Tongue (tissue), 2 donors: ENCODE measurements around the gene GPC3. TPM values are rescaled to one million over a fixed set of nuclear protein-coding genes. Genes with fewer than 3 reads are reported as not detected.
"Not testable (repeated sequence)": the region's sequence is repeated elsewhere in the genome, so short reads cannot be mapped to it uniquely, and the experiment has no call there.

ENCODE experiments used
- DNase-seq: peaks from one replicate; pipeline ENCODE4 v3.0.0-alpha.2; 2015
- total RNA-seq: library from RNA; depleted of rRNA; stranded (reverse); fragments of >200 nt; gene quantifications from one replicate; pipeline ENCODE4 v1.2.3, GENCODE V29; 2014

GPC3 gene
- total RNA-seq: 220 TPM

DNA sequence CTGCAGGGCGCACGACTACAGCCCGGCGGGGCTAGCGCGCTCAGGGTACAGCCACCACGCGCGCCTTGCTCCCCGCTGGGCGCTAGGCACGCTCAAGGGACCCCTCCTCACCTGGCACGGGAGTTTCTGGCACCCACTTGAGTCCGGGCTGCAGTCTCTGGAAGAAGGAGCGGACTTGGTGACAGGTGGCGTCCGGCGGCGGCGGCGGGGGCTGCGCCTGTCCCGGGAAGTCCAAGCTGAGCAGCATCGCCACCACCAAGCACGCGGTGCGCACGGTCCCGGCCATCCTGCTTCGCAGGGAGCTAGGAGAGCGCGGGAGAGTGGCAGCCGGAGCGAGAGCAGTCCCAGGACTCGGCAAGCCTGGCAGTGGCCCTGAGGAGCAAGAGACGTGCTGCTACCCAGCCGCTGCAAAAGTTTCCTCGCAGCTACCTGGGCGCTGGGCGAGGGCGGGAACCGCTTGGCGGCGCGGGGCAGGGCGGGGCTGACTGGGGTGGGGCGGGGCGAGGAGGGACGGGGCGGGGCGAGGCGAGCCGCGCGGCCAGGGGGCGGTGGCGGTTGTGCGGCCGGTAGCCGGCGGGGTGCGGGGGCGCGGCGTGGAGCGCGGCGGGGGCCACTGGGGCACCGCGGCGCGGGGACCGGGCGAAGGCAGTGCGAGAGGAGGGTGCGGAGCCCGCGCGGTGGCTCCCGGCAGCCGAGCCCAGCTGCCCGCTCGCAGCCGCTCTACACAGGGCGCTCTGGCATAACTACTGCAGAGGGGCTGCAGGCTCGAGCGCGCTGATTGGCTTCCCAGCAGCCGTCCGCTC lies at the start of gene GPC3:
Gene GPC3 (minus strand): TSS at position 431 of the 803 bp plus-strand sequence.
- DNase-seq: peak; percentile 83

DNA sequence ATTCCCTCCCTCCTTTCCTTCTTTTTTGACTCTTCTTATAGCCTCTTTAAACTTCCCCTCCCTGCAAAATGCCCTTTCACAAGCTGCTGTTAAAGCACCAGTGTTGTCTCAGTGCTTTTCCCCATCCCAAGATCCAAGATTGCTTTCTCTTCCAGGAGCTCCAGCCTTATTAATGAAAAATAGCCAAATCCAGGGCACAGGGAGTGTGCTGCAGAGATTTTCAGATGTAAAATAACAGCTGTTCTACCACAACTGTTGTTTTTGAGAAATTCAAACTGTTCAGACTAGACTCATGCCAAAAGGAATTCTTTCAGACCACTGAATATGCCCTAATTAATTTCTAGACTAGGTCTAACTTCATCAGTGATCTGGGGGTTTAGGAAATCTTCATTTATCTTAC lies 47.0 kb upstream of the GPC3 start:
- peak; percentile 42 for DNase-seq

DNA sequence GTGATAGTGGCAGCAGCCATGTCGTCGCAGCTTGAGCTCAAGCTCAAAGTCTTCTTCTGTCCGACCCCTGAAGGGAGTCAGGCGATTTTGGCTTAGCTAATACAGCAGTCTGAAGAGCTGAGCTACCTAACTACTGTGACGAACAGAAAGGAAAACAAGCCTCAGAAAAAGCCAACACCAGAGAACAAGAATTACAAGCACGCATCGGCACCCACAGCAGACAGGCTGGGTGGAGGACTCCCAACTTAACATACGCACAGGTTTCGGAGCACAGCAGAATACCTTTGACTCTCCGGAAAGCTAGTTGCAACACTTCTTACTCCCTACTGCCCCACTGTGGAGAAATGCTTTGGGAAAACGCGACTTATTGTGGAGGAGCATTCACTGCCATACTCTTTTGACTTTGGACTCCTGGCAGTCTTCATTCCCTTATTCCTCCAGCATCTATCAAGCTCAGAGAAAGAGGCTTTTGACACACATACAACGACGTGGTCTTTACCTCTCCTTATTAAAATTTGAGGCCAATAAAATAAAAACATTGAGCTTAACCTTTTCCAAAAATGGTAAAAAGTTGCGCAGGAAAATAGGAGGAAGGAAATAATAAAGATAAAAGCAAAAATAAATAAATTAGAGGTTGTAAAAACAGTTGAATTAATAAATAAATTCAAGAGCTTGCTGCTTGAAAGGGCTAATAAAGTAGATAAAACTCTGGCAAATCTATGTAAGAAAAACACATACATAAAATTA lies 41.3 kb upstream of the GPC3 start:
- DNase-seq: peak; percentile 85

DNA sequence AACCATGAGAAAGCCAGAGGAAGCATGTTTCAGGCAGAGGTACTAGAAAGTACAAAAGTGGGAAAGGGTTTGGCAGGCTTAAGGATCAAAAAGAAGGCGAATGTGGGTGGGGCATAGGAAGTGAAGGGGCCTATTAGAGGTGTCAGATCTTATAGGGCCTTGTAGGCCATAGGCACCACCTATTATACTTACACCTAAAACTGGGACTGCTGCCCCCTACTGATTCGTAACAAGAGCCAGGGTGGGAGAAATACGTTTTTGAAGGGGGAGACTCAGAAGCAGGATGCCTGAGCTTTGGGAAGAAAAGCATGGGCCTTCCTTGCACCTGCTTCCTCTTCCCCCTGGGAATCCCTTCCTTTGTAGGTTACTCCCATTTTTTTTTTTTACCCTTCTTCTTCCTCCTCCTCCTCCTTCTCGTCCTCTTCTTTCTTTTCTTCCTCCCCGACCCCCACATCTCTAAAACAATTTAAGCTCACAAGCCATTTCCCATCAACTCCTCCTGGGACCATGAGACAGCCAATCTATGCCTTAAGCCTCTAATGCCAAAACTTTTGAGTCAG lies 40.7 kb upstream of the GPC3 start:
- peak; percentile 16 for DNase-seq

DNA sequence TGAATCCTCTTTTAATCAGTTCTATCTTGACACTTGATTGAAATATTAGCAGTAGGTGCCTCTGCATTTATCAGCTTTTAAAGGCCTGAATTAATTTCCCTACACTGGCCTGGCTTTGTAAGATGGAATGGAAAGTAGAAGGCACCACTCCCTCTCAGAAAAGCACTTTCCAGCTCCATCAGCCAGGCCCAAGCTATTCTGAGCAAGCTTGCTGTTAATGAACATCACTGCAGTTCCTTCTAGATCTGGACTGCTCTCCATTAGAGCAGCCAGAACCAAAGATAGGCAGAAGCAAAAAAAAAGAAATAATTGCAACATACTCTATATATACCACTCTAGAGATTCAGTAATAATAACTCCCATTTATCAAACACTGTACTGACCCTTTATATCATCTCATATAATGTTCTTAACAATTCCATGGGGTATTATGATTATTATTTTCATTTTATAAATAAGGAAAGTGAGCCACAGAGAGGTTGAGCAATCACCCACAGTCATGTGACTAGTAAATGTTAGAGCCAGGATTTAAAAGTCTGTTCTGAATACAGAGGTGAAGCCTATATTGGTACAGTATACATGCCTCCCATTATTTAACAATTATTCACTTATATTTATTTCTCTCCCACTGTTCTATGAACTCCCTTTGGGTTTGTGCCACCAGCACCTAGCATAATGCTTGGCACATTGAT lies 39.4 kb upstream of the GPC3 start:
- DNase-seq: no peak

DNA sequence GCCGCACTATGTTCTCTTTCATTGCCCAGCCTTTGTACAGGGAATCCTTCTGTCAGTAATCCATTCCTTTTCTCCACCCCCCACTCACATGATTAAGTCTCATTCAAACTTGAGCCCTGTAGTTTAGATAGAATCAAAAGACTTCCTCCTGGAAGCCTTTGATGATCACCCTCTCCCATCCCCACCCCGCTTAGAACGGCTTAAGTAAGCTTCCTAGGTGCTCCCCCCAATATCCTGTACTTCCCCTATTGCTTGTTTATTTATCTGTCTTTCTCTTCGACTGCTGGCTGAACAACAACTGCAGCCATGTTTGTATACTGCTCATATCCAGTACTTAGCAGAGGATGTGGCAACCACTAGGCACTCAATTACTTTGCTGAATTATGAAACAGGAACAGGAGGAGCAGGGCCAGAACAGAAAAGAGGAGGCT lies 38.5 kb upstream of the GPC3 start:
- no peak for DNase-seq

DNA sequence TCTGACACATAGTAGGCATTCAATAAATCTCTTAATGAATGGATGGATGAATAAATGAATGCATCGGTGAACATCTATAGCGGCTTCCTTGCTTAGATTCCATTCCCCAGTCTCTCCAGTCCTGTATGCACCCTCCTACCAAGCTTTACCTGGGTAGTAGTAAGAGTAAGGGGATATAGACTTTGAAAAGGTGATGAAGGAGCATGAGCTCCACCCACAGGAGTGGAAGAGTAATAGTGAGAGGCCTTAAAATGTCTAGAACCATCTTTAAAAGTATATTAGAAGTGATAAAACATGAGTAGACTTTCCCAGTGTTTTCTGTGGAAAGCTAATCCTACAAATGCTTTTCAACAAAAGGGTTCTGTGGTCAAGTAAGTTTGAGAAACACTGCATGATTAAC lies 35.5 kb upstream of the GPC3 start:
- no peak for DNase-seq

DNA sequence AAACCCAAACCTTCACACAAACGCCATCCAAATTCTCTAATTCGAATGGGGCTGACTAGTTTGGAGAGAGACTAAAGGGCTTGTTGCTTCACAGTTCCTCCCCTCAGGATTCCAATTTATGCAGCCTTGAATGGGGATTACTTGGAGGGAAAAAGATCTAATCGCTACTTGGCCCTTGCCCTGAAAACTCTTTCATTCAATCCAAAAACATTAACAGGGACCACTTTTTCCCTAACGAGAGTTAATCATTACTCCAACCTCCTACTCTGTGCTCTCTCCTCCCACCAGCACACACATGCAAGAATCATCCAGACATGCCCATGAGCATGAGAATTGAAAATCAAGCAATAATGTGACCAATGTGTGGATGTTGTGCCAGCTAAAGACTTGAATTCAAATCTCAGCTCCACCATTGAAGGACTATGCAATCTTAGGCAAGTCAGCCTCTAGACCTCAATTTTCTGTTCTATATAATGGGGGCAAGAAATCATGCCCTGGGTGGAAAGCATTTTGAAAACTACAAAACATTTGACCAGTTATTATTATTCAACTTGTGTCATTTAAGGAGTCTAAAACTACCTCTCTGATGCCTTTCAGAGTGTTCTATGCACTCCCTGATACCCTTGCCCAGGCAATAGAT lies 34.3 kb upstream of the GPC3 start:
- no peak for DNase-seq

DNA sequence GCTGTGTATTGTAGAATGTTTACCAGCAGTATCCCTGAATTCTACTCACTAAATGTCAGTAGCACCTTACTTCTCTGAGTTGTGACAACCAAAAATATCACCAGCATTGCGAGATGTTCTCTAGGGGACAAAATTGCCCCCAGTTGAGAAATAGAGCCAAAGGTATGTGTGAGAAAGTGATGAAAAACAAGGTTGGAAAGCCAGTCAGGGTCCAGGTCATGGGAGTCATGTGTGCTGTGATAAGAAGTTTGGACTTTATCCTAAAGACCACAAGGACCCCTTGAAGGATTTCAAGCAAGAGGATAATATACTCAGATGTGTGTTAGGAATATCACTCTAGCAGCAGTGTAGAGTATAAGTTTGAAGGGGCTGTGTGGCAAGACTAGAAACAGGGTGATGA lies 30.9 kb upstream of the GPC3 start:
- not testable (repeated sequence) for DNase-seq

DNA sequence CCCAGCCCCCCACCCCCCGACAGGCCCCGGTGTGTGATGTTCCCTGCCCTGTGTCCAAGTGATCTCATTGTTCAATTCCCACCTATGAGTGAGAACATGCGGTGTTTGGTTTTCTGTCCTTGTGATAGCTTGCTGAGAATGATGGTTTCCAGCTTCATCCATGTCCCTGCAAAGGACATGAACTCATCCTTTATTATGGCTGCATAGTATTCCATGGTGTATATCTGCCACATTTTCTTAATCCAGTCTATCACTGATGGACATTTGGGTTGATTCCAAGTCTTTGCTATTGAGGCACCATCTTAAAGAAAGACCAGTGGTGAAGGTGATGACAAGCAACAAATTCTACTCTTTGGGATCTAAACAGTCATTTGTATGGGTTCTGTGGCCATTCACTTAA lies 30.1 kb upstream of the GPC3 start:
- not testable (repeated sequence) for DNase-seq

DNA sequence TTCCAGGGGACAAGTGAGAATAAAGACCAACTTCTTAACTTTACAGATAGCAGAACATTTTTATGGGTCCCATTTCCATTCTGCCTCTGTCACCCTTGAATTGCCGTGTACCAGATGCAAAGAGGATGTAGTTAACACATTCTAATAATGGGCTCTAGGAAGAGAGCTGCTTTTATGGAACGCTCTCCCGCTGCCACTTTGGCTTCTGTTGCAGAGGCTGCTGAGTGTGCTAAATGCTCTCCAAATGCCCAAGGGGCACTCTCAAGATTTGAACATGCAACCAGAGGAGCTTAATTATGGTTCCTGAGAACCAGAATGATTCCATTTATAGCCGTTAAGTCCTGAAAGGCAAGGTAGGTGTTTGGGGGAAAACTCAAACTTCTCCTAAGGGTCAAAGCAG lies 28.1 kb upstream of the GPC3 start:
- no peak for DNase-seq

DNA sequence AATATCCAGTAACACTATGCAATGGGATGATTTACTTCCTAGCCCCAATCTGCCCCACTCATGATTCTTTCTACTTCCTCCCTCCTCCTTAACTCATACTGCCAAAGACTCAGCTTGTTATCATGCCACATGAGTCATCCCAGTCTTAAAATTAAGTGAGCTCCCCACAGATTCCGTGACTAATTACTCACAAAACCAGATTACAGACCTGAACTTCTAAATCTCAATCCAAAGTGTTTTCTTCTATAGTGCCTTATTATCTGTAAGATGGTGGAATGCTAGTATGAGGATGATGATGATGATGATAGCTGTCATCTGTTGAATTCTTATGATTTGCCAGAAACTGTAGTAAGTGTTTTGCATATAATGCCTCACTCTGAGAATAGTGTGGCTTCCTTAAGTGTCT lies 27.7 kb upstream of the GPC3 start:
- no peak for DNase-seq

DNA sequence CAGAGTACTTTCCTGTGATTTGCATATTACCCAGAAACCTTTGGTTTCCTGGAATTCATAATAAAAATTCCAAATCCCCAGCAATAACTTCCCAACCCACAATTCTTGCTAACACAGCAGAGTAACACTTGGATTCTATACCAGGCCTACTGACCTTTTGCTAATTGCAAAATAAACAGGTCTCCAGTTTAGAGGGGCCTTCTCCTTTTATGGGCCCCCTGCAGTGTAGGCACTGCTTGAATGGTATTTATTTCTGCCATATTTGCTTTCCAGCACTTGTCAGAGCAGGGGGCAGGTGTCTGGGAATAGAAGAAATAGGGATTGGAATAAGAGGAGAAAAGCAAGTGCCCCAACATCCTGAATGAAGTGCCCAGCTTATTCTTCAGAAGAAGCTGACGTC lies 25.3 kb upstream of the GPC3 start:
- no peak for DNase-seq

DNA sequence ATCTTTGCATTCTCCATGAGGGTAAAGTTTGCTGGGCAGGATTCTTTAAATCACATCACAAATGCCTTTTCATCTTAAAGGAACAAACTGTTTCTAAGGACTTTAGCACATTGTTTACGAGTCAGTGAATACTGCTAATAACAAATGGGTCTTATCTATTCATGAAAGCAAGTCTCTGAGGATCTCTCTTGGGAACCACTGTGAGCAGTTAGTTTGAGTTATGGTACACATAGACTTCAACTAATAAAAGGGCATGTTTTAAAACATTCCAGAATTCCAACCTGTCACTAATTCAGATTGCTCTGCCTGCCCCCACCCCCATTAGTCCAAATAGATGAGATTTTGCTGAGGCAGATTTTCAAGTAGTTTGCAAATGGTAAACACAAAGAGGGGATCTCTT lies 22.3 kb upstream of the GPC3 start:
- no peak for DNase-seq

DNA sequence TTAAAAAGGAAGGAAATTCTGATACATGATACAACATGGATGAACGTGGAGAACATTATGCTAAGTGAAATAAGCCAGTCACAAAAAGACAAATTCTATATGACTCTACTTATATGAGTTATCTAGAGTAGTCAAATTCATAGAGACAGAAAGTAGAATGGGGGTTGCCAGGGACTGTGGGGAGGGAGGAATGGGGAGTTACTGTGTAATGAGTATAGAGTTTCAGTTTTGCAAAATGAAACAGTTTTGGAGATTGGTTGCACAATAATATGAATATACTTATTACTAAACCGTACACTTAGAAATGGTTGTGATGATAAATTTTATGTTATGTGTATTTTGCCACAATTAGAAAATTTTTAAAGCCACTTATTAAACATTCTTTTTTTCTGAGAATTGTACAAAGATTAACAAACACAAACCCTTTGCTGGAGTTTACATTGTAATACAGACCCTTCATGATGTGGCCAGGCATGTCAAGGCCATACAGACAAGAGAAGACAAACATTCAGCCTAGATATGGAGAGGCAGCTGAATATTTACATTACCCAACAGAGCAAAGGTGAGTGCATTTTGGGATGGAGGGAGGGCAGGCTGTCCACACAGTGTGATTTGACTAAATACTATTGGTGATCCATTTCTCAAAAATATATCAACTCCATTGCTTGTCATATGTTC lies 21.2 kb upstream of the GPC3 start:
- no peak for DNase-seq

DNA sequence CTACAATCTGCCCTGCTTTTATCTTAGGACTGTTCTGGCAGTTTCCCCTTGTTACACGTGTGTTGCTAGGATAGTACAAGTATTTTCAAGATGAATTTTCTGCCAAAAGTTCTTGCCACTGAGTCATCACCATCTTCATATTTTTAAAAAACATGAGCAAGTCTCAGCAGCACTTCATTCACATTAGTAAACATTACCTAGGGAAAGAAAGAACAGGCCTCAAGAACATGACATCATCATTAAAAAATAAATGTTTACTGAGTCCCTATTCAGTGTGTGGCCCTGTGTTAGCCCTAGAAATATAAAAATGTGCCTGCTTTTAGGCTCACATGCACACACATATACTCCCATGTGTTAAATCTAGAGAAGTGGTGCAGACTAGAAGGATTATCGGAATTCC lies 18.7 kb upstream of the GPC3 start:
- DNase-seq: peak; percentile 48

DNA sequence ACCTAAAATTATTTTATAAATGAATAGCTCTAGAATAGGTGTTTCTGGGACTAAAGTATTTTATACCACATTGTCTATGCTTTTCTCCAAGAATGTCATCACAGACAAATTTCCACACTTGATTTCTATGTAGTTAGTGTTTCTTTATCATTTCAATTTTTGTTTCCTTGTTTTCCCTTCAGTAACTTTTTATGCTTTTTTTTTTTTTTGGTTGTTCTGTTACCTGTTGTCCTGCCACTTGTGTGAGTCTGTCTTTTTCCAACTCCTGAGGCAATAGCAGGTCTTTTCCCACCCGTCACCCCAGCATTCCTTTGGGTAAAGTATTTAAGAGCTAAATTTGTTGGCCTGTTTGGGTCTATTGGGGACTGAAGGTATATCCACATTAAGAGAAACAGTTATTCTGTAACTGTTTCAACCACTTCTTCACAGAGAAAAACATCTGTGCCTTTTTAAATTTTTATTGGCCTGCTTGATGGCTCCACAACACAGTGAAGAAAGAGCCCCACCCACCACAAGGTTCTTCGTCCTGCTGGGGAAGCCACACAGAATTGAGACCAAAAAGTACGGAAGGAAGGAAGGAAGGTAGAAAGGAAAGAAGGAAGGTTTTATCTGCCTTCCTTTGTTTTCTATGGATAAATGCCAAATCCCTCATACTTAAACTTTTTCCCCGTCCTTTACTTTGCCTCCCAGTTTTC lies 17.7 kb upstream of the GPC3 start:
- peak; percentile 5 for DNase-seq

DNA sequence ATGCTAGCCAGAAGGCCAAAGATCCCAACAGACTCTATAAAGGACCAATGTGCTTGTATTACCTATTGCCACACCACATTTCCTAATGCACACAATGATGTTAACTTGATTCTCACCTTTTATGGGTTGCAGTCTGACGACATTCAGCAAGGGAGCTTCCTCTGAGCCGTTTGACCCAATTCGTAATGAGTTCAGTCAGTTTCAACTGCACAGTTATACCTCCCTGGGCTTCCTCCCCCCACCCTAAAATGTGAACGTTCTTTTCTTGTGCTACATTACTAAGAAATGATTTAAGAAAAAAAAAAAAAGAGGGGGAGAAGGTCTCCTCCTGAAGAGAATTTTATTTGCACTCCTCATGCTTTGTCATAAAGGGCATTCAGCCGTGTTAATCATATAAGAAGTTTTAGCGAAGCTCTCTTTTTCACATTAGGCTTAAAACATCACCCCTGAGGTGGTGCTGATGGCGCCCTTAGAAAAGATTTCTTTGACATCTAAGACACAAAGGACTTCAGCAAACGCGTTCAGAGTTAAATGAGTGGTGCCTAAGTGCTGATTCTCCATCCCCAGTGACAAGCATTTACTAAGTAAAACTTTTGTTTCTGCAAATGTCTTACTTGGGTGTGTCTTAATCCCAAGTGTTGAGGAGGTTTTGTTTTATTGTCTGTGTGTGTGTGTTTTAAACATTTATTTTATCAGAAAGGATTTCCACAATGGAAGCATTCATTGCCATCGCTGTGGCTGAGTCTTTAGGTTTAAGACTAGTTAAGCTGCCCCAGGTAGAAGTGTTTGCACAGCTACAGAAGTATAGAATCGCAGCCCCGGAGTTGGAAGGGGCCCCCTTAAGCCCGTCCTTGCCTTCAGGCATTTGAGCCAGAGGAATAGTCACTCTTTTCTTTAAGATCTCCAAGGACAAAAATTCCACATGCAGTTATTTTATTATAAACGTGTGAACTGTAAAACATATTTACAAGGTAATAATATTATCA lies 15.2 kb upstream of the GPC3 start:
- peak; percentile 14 for DNase-seq

DNA sequence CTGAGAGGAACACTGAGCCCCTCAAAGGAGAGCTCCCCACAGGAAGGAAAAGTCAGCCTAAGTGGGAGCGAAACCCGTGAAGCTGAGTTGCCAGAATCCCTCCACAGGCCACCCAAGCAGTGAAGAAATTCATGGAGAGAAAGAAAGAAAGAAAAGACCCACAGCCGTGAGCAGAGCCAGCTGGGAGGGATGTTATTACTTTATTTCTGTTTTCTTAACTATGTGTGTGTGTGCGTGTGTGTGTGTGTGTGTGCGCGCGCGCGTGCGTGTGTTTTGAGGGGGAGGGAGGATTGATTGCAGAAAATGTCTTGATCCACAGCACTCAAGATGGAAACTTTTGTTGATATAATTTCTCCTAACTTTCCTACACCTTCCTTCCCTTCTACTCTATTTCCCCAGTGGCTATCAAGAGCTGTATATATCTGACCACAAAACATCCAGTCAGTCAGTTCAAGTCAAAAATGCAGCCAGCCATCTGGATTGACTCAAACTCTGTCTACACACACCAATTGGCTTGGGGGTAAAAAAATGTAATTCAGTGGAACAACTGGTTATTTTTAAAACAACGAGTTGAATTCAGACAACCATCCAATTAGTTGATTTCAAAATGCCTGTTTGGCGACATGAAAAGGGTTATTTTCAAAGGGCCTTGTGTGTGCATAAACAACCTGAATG lies 13.8 kb upstream of the GPC3 start:
- peak; percentile 76 for DNase-seq
